Hematopoietic multipotent progenitor cell treated with erythropoietin and hydrocortisone succinate and interleukin-3 and kit ligand, for 4 days (in vitro differentiated cells): ENCODE results near the gene PEPD.
A peak's percentile ranks its signal among the peaks of the same experiment; 100 is the strongest.

Experiments
- DNase-seq: peaks from one replicate; pipeline ENCODE4 v3.0.0-alpha.2; 2015

The PEPD gene

DNA sequence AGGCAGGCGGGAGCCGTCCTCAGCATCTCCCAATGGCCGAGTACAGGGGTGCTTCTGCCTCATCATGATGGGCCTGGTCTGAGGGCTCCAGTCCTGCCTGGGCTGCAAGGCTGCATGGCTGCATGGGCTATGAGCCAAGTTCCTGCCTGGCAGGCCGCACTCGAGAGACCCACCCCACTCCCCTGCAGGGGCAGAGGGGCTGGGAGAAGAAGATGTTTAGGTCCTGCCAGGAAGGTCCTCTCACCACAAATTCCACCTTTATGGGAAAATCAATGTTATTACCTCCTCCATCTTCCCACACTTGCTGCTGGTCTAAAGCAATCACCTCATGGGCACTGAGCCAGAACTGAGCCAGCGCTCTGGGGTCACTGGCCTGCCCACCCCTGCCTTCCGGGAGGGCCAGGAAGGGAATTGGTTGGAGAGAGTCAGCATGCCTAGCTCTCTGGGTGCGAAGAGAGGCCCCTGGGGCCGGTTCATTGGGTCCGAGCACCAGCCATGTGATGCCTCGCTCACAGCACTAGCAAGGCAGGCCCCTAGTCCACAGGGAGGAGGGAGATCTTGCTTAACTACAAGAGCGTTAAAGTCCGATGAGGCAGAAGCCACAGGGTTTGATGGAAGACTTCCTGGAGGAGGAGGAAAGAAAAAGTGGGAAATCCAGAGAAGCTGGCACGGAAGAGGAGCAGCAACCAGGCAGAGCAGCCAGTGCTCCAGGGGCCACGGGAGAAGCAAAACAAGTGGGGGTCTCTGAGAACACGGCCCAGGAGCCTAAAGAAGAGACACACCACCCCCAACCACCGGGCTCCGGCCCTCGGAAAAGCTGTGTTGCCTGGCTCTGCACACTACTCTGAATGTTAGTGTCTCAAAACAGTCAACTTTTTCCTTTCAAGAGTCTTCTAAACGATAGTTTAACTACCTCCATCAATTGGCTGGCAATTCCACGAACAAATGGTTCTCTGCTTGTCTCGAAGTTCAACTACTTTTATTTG is 84.9 kb downstream of the PEPD start:
- no peak for DNase-seq

- DNase-seq = no peak
These were observed 85.8 kb downstream of the PEPD start for GRCh38 chr19:33435706-33436359.

DNA sequence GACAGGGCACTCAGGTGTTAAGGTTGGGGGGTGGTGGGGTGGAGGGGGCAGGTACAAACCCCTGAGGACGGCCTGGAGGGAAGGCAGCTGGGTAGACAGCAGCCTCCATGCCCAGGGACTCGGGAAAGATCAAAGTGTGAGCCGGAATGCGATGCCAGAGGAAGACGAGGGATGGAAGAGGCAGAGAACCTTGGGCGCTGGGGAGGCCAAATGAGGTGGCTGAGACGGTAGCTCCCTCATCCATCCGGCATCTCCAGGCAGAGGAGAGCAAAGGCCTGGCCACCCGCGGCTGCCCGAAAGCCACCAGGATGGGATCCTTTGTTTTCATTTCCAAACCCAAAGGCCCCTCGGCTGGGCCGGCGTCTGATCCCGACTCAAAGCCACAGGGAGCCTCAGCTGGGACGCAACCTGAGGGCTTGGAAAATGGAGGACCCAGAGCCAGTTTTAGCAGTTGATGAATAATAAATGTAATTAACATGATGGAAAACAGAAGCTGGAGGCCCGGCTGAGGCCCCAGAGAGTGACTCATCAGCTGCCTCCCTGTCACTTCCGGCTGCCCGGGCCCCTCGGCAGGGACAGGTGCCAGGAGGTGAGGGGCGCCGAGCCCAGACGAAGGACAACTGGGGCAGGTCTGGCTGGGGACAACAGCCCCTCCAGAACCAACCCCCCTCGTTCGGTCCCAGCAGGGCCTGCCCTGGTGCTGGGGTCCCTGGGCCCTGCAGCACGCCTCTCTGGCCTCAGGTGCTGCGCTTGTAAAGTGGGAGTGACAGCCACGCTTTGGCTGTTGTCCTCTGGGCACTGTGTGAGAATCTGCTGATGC is 86.5 kb downstream of the PEPD start:
- DNase-seq = no peak

- DNase-seq = no peak
These were observed 87.3 kb downstream of the PEPD start for GRCh38 chr19:33434069-33434885.

DNA sequence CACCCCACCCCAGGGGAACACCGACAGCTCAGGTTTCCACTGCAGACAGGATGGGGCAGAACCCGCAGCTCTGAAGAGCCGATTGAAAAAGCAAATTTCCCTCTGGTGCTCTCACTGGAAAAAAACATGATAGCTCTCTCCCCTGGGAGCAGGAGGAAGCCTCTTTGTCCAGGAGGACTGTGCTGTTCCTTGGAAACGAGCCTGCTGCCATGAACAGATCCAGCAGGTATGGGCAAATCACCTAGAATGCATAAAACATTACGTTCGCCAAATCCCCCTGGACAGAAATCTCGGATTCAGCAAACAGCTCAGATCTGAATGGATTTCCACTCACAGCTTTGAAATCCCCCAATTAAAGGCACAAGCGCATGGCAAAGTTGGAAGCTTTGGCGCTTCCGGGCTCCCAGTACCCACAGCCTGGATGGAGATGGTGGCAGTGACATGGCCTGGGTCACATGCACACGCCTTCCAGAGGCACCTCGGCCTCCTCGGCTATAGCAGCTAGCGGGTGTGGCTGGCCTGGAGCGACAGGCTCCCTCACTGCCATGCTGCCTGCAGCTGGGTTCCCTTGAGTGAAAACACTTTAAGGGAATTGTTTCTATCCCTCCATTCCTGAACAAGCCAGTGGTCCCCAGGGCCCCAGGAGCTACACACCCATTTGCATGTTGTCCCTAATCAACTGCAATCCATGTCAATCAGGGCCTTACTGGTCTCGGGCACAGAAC is 89.0 kb downstream of the PEPD start:
- no peak for DNase-seq

- DNase-seq = no peak
These were observed 89.6 kb downstream of the PEPD start for GRCh38 chr19:33432015-33432414.

GRCh38 chr19:33430674-33431277 is 90.8 kb downstream of the PEPD start:
- peak; percentile 83 for DNase-seq

DNA sequence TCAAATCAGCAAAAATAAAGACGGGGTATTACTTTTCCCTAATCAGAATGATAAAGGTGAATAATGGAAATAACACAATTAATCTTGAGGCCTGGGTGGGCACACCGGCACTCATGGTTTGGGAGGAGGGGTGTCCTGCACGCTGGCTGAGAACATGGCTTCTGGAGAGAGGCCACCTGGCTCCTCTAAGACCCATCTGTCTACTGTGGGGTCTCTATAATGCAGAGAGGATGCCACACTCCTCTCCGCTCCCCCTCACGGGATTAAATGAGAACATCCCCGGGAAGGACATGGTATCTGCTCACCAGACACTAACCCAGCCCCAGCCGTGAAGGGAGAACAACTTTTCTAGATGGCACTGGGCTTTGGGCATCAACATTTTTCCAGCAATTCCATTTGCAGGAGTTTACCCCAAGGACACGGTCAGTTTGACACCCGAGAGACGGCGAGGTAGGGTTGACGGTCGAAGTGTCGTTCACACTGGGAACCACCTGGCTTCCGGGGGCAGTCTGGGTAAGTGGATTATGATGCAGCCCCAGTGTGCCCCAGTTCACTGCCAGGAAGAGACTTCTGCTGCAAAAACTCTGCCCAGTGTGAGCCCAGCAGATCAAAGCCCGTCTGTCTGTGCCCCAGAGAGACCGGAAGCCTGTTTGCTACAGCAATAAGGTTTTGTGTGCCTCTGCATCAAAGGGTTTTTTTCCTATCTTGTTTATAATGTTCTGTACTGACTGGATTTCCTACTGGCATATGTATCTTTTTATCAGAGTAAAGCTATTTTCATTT is 91.5 kb downstream of the PEPD start:
- DNase-seq = no peak

DNA sequence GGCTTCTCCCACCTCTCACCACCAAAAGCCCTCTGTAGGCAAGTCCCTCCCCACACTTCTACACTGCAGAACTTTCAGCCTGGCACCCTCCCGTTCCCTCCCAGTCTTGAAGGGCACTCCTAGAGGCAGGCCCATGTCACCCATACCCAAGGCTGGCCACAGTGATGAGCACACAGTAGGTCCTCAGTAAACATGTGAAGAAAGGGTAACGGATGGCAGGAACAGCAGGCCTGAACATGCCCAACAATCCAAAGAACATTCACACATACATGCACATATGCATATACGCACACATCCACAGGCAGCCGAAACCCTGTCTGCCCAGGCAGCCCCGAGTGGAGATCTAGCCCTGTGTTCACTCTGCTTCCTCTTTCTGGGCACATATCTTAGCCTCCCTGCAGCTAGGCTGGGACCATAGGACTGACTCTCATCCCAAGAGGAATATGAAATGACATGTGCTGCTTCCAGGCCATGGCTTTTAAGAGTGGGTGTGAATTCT is 92.9 kb downstream of the PEPD start:
- no peak for DNase-seq

- no peak for DNase-seq
These were observed 93.6 kb downstream of the PEPD start for GRCh38 chr19:33427801-33428626.

DNA sequence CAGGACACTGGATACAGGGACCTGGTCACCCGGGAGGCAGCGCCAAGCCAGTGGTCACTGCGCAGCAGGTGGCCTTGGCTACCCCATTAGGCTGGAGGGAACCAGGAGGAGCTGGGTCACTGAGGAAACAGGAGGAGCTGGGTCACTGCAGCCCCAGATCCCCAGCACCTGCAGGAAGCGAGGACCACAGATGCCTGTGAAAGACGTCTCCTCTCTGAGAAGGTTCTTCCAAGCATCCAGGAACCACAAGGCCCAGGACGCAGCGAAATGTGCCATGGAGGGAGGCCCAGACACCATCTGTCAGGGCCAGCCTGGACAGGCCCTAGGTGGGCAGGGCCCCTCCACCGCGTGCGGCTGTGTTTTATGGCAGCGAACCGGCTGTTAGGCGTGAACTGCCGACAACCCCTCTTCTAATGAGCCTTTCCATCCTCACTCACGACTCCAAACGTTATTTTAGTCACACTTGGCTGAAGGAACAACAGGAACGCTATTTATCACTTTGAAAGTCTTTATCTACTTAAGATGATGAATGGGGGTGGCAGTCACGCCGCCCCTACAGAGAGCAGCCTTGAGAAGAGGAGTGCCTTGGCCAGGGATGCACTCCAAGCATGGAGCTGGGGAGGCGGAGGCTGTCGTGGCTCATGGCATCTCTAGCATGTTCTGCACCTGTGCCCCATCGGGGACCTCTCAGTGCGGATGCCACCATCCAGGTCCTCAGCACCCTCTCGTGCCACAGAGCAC is 94.8 kb downstream of the PEPD start:
- no peak for DNase-seq

DNA sequence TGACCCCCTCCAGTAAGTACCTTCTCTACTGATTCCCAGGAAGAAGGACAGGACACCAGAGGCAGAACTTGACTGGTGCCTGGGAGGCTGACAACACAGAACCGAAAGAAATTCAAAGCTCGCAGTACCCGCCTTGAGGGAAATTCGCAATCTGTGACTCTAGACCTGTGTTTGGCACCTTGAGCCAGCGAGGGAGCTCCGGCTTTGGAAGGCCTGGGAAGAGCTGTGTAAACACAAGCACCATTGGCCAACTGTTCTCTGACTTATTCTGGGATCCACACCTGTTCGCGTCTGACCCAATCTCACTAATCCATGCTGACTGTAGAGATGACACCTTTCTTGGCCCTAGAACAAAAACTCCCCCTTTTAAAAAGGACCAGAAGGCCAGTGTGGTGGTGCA is 97.4 kb downstream of the PEPD start:
- no peak for DNase-seq

- no peak for DNase-seq
These were observed 99.0 kb downstream of the PEPD start for GRCh38 chr19:33422369-33423180.

DNA sequence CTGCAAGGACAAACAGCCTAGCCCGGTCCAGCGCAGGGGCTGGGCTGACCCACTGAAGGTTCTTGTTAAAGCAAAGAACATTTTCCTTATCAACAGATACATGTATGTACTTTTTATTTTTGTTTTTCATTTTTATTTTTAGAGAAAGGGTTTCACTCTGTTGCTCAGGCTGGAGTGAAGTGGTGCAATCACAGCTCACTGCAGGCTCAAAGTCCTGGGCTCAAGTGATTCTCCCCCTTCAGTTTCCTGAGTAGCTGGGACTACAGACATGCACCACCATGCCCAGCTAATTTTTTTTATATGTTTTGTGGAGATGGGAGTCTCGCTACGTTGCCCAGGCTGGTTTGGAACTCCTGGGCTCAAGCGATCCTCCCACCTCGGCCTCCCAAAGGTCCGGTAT is 100.2 kb downstream of the PEPD start:
- no peak for DNase-seq

- DNase-seq = no peak
These were observed 100.8 kb downstream of the PEPD start for GRCh38 chr19:33420821-33421220.

- no peak for DNase-seq
These were observed 101.8 kb downstream of the PEPD start for GRCh38 chr19:33419788-33420130.

DNA sequence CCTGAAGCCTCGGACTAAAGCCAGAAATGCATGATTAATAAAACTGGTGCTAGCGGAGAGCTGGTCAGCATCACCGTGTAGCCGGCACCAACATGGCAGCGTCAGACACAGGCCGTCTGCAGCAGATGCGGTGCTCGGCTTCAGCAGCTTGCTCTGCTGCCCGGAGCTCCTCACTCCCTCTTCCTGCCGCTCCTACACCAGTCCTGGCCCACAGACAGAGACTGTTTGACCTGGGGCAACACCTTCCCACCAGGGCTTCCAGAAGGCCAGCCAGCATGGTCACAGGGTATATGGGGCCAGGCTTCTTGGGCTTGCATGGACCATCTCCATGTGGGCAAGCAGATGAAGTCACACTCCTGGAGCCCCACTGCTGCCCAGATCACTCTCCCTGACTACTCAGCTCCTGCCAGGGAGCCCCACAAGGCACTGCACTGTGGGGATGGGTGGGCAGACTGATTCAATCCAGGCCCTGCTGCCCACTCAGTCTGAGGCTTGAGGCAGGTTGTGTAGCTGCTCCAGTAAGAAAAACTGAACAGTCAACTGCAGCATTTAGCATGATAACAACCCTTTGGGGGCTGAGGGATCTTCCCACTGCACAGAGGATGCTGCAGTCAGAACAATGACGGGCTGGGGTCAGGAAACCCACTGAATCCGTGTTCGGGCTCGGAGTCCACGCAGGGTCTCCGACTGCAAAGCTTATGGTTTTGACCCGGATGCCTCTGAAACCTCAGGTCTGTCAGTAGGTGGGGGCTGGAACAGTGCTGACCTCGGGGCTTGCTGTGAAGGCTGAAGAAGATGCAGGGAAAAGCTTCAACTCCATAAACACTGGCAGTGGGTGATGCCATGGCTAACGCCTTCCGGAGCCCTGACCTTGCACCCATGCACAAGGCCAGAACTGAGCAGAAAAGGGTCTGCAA is 102.5 kb downstream of the PEPD start:
- no peak for DNase-seq
